Keratinocyte (primary cell): Measurements from ENCODE around the gene SH2D4B. TPM values are rescaled to one million over a fixed set of nuclear protein-coding genes. Genes with fewer than 3 reads are reported as not detected.

Source experiments
- DNase-seq: peaks from one replicate; pipeline ENCODE4 v3.0.0-alpha.2; 2011; ENCODE audit warnings: low read depth, missing footprints, low spot score
- FAIRE-seq: peaks from 2 replicates; lab custom pipeline; 2011; peaks lifted over from hg19 to GRCh38; lab: Jason Lieb, UNC
- H2AFZ ChIP-seq: 2 replicates; pipeline ENCODE4 v1.6.0; 2012; ENCODE audit warnings: low read length, control low read depth, inconsistent platforms; ENCODE audit not compliant: control insufficient read depth
- H3K27ac ChIP-seq: 2 replicates; pipeline ENCODE4 v1.5.1; 2011; ENCODE audit warnings: low read length; ENCODE audit not compliant: control insufficient read depth, insufficient read depth
- H3K27me3 ChIP-seq: 3 replicates; pipeline ENCODE4 v1.6.0; 2011; ENCODE audit warnings: low read length; ENCODE audit not compliant: control insufficient read depth, insufficient read depth; ENCODE audit errors: extremely low read depth
- H3K36me3 ChIP-seq, 2 experiments: 2 replicates in 1 of 2; 3 replicates in 1 of 2; pipeline ENCODE4 v1.5.1; 2011; ENCODE audit warnings: low read length in 2 of 2, mild to moderate bottlenecking in 1 of 2; ENCODE audit not compliant: control insufficient read depth in 2 of 2, insufficient read depth in 2 of 2; ENCODE audit errors: extremely low read depth in 1 of 2
- H3K4me1 ChIP-seq: 3 replicates; pipeline ENCODE4 v1.5.1; 2011; ENCODE audit warnings: low read length; ENCODE audit not compliant: control insufficient read depth, insufficient read depth; ENCODE audit errors: extremely low read depth
- H3K4me2 ChIP-seq: 3 replicates; pipeline ENCODE4 v1.6.0; 2011; ENCODE audit warnings: low read depth, low read length; ENCODE audit not compliant: control insufficient read depth, insufficient read depth; ENCODE audit errors: extremely low read depth
- H3K4me3 ChIP-seq, 3 experiments: fragments of 200-600 bp in 1 of 3; sonication (generic) in 1 of 3; 2 replicates in 2 of 3; 3 replicates in 1 of 3; pipeline ENCODE4 v1.5.1; 2011 to 2016; ENCODE audit warnings: low read length in 3 of 3, mild to moderate bottlenecking in 3 of 3, control low read depth in 2 of 3, inconsistent platforms in 1 of 3, low read depth in 1 of 3, mixed read lengths in 1 of 3, mixed run types in 1 of 3, moderate library complexity in 1 of 3; ENCODE audit not compliant: control insufficient read depth in 2 of 3, insufficient read depth in 2 of 3; ENCODE audit errors: extremely low read depth in 1 of 3
- H3K79me2 ChIP-seq: 2 replicates; pipeline ENCODE4 v1.6.0; 2012; ENCODE audit warnings: low read length; ENCODE audit not compliant: control insufficient read depth, insufficient read depth
- H3K9ac ChIP-seq: 3 replicates; pipeline ENCODE4 v1.6.0; 2011; ENCODE audit warnings: low read length; ENCODE audit not compliant: control insufficient read depth, insufficient read depth; ENCODE audit errors: extremely low read depth
- H3K9me1 ChIP-seq: 3 replicates; pipeline ENCODE4 v1.6.0; 2011; ENCODE audit warnings: low read length; ENCODE audit not compliant: control insufficient read depth, insufficient read depth; ENCODE audit errors: extremely low read depth
- H3K9me3 ChIP-seq: 2 replicates; pipeline ENCODE4 v1.5.1; 2012; ENCODE audit warnings: low read depth, low read length; ENCODE audit not compliant: control insufficient read depth
- H4K20me1 ChIP-seq: 3 replicates; pipeline ENCODE4 v1.6.0; 2011; ENCODE audit warnings: low read length; ENCODE audit not compliant: control insufficient read depth, insufficient read depth; ENCODE audit errors: extremely low read depth
- EZH2 ChIP-seq: IDR thresholded peaks from one replicate; pipeline ENCODE4 v1.6.1; 2012; ENCODE audit warnings: inconsistent platforms, mild to moderate bottlenecking, low read length, moderate library complexity
- dilution Hi-C: fragments of 300-500 bp; cut with MboI; formaldehyde crosslinking; loops from one replicate; pipeline ENCODE4 v1.7.0; 2020; ENCODE audit warnings: low sequenced_read_pairs; ENCODE audit not compliant: extremely low pct_ligation_motif_present
- polyA plus RNA-seq, 5 experiments: library from polyadenylated mRNA; depleted of rRNA in 3 of 5; stranded (reverse) in 3 of 5; stranded (forward) in 1 of 5; unstranded in 1 of 5; fragments of >200 nt; gene quantifications; 1 replicate in 1 of 5; 2 replicates in 3 of 5; 3 replicates in 1 of 5; pipeline versions ENCODE4 v1.2.1 to v1.2.3, GENCODE V29; 2011 to 2012; ENCODE audit warnings: missing spikeins in 2 of 5, low read depth in 1 of 5, low replicate concordance in 1 of 5
- TF ChIP-seq, protein P1 (sequence below), 3 experiments: IDR thresholded peaks in 1 of 3; conservative IDR thresholded peaks in 1 of 3; optimal IDR thresholded peaks in 1 of 3; 2 replicates in 2 of 3; 3 replicates in 1 of 3; pipeline versions ENCODE3 to v1.5.1; 2011; ENCODE audit warnings: low read length in 3 of 3, mild to moderate bottlenecking in 3 of 3, moderate library complexity in 2 of 3, control low read depth in 1 of 3, inconsistent platforms in 1 of 3; ENCODE audit not compliant: insufficient read depth in 2 of 3; ENCODE audit errors: extremely low read depth in 1 of 3

The SH2D4B gene
- polyA plus RNA-seq, 1 donor (not counting 4 experiments of a cell fraction or from before 2014, with no cell fraction given), result 0.22 TPM

DNA sequence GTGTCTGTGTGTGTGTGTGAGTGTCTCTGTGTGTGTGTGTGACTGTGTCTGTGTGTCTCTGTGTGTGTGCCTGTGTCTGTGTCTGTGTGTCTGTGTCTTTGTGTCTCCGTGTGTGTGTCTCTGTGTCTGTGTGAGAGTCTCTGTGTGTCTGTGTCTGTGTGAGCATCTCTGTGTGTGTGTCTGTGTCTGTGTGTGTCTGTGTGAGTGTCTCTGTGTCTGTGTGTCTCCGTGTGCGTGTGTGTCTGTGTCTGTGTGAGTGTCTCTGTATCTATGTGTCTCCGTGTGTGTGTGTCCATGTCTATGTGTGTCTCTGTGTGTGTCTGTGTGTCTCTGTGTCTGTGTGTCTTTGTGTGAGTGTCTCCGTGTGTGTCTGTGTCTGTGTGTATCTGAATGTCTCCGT is 120.4 kb downstream of the SH2D4B start:
- Histone ChIP-seq H3K9me1 (no peaks in the 10 kb centered on the region), H3K79me2 (no peaks in the 10 kb centered on the region), H2AFZ (no peak overlapping the region), H3K27ac (no peak overlapping the region), H3K4me1 (no peaks in the 10 kb centered on the region), H3K4me3 (no peak overlapping the region), H4K20me1 (no peaks in the 10 kb centered on the region), H3K9me3 (peaks cover 8% of the 10 kb centered on the region), H3K9ac (no peak overlapping the region), H3K4me2 (no peak overlapping the region), H3K27me3 (no peaks in the 10 kb centered on the region), H3K36me3 (no peaks in the 10 kb centered on the region)
- dilution Hi-C loops, result no loop called here
- FAIRE-seq (no peak), DNase-seq (no peak)
- TF ChIP-seq, protein P1, sequence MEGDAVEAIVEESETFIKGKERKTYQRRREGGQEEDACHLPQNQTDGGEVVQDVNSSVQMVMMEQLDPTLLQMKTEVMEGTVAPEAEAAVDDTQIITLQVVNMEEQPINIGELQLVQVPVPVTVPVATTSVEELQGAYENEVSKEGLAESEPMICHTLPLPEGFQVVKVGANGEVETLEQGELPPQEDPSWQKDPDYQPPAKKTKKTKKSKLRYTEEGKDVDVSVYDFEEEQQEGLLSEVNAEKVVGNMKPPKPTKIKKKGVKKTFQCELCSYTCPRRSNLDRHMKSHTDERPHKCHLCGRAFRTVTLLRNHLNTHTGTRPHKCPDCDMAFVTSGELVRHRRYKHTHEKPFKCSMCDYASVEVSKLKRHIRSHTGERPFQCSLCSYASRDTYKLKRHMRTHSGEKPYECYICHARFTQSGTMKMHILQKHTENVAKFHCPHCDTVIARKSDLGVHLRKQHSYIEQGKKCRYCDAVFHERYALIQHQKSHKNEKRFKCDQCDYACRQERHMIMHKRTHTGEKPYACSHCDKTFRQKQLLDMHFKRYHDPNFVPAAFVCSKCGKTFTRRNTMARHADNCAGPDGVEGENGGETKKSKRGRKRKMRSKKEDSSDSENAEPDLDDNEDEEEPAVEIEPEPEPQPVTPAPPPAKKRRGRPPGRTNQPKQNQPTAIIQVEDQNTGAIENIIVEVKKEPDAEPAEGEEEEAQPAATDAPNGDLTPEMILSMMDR (optimal IDR thresholded peaks at IDR 0.05 in 1 of 3, IDR thresholded peaks at IDR 0.05 in 1 of 3, conservative IDR thresholded peaks at IDR 0.05 in 1 of 3; ENCODE audit: extremely low read depth in 1 of 3, insufficient read depth in 2 of 3, low read length in 3 of 3), result no peak
- no peak for TF ChIP-seq EZH2

DNA sequence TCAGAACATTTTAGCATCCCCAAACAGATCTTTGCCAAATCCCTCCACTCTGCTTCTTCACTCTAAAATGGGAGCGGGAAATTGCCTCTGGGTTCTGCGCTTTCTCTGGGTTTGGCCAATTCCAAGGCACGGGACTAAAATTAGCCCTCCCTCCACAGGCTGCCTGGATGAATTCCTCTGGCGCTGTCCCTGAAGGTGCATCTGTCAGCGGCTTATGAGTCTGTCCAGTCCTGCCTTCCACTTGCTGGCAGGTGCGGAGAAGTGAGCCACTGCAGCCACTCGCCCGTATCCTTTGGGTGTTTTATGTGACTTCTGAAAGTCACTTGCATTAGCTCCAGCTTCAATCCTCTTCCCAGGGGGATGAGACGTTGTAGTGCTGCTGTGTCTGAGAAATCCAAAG is 121.6 kb downstream of the SH2D4B start:
- dilution Hi-C loops, result no loop called here
- Histone ChIP-seq H3K9me1 (no peaks in the 10 kb centered on the region), H3K4me3 (no peak overlapping the region), H3K27ac (no peak overlapping the region), H3K9me3 (peaks cover 8% of the 10 kb centered on the region), H4K20me1 (no peaks in the 10 kb centered on the region), H3K4me1 (no peaks in the 10 kb centered on the region), H3K36me3 (no peaks in the 10 kb centered on the region), H3K4me2 (no peak overlapping the region), H3K9ac (no peak overlapping the region), H3K27me3 (no peaks in the 10 kb centered on the region), H2AFZ (no peak overlapping the region), H3K79me2 (no peaks in the 10 kb centered on the region)
- DNase-seq (no peak), FAIRE-seq (no peak)
- TF ChIP-seq, protein P1 (optimal IDR thresholded peaks at IDR 0.05 in 1 of 3, IDR thresholded peaks at IDR 0.05 in 1 of 3, conservative IDR thresholded peaks at IDR 0.05 in 1 of 3; ENCODE audit: extremely low read depth in 1 of 3, insufficient read depth in 2 of 3, low read length in 3 of 3), result no peak
- TF ChIP-seq EZH2, result no peak
